ENCODE results near the gene KCND2.

KCND2 gene

GRCh38 chr7:120714945-120715344, 442.0 kb downstream of the KCND2 start:
- DNase-seq, result no peak

DNA sequence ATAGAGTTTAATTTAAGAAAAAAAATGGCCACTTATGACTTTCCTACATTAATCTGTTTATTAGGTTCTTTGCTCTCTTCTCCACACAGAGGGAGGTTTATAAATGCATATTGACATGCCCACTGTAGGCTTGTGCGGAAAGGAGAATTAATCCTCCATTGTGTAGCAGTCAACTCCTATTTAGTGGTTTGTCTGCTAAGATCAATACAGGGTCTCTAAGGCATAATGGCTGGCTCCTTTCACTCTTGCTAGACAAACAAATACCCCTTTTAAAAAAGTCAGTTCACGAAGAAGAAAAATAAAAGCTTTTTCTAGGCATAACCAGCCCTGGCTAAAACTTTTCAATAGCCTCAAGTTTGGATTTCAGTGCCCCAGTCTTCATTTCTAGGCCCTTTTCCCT, 443.3 kb downstream of the KCND2 start:
- DNase-seq, result no peak

GRCh38 chr7:120717166-120717565, 444.2 kb downstream of the KCND2 start:
- DNase-seq, result no peak

DNA sequence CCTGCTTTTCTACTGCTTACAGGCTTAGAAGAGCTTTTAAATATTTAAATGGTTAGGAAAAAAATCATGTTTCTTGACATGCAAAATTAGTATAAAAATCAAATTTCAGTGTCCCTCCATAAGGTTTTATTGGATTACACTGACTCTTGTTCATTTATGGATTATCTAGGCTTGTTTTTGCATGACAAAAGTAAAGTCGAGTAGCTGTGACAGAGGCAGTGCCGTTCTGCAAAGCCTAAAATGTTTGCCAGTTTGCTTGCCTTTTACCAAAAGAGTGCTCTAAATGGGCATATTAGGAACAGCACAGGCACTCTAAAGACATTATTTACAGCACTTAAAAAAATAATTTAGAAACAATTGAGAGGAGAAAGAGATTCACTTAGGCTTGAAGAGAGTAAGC, 445.4 kb downstream of the KCND2 start:
- no peak for DNase-seq

GRCh38 chr7:120720317-120720716, 447.3 kb downstream of the KCND2 start:
- no peak for DNase-seq

DNA sequence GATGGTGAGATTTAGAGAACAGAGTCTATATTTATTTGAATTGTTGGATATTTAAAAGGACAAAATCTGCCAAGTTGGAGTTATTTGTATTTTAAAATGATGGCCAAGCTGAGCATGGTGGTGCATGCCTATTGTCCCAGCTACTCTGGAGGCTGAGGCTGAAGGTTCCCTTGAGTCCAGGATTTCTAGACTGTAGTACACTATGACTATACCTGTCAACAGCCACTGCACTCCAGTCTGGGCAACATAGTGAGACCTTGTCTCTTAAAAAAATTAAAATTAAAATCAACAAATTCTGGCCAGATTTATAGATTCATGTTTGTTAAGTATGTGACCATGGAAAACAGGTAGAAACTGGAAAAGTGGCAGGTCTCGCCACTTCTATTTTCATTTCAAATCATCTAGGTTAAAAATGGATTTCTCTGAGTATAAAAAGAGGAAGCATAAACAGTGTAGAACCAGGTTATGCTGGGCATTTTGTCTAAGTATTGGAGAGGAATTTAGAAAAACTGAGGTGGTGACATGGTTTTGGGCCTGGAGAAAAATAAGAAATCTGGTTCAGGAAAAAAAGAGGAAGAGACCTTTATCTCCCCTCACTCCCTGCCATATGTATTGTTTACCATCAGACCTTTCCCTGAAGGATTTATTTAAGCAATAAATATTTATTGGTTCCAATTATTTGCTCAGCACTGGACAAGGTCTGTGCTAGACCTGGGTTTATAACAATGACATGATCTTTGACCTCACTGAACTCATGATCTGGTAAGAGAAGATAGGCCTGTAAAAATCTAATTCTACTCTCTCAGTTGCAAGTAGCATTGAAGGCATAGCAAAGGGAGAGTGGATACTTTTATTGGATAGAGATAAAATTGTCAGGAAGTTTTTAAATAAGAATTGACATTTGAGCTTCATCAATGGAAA, 450.8 kb downstream of the KCND2 start:
- DNase-seq, result no peak

DNA sequence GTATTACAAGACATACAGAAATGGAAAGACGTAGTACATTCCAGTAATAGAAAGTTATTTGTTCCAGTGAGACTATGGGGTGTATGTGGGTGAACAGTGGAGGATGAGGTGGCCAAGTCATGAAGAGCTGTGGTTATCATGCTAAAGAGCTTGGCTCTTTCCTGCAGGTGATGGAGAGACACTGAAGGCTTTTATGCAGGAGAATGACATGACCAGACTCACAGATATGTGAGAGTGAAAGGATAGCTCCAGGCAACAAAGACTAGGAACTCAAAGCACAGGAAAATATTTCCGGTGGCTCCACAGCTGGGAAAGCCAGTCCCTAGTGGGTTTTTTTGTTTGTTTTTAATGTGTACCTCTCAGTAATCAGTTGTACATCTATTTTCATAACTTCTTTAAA, 451.5 kb downstream of the KCND2 start:
- DNase-seq, result no peak

DNA sequence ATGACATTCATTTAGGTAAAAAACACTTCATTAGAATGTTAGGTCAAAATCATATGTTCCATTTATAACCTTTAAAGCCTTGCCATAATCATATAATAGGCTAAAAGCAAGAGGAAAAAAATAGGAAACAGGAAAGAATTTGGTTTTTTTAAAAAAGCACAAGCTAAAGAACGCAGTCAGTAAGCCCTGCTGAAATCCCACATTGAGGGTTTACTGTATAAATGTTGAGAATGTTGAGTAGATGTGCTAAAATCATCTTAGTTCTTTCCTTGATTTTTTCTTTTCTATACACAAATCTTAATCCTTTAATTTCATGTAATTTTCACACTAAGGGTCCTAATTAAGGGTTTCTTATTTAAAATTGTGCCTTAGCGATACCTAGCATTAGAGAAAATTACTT, 452.0 kb downstream of the KCND2 start:
- no peak for DNase-seq

- DNase-seq, result no peak
Observed at GRCh38 chr7:120725376-120726039, 452.5 kb downstream of the KCND2 start.

DNA sequence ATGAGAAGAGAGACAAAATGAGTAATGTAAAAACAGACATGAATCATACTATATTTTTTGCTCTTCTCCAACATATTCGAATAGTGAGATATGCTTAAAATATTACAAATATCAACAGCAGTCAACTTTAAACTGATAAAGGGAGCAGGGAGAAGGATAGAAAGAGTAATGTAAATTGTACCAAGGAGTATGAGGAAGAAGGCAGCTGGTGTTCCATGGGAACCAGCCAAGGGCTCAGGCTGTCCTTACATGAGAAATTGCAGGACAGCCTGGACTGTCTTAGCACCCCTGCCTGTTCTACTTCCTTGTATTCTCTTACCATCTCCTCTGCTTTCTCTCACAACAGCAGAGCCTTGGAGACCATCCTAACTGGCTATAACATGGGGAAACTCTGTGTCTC, 456.3 kb downstream of the KCND2 start:
- DNase-seq, result no peak

- DNase-seq, result no peak
Observed at GRCh38 chr7:120731271-120731670, 458.3 kb downstream of the KCND2 start.

DNA sequence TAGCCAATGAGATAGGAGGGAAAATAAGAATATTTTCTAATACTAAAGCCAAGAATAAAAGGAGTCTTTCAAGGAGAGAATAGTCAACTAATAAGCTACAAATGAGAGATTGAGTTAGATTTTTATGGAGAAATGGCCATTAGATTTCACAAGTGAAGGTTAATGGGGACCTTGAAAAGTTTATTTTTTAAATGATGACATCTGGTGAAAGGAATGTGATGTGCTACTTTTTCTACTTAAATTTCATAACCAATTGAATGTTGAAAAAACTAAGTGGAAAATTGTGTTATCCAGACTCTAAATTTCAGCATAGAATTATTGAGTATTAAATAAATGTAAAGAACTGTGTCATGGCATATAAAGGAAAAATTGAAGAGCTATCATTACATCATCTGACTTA, 459.3 kb downstream of the KCND2 start:
- DNase-seq, result no peak

DNA sequence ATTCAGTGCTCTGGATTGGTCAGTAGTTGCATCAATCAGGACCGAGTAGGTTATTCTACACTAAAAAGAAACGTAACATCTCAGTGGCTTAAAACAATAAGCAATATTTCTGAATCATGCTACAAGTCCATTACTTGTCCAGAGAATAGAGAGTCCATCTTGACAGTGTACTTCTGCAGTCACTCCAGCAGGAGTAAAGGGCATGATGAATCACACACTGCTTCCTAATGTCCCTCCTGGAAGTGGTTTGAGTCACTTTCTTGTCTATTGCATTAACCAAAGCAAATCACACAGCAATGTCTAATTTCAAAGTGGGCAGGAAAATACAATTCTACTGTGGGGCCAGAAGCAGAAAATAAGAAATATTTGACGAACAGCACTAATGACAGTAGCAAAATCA, 460.2 kb downstream of the KCND2 start:
- DNase-seq, result no peak

DNA sequence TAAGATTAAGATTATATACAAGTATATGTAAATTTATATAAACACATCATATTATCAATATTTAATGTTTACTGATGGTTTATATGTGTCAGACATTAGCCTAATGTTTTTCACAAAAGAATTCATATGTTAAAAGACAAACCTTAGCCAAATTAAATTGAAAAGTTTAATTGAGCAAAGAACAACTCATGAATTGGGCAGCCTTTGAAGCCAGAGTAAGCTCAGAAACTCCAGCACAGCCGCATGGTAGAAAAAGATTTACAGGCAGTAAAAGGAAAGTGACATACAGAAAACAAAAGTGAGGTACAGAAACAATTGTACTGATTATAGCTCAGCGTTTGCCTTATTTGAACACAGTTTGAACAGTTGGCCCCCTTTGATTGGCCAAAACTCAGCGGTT, 460.9 kb downstream of the KCND2 start:
- DNase-seq, result no peak

- no peak for DNase-seq
Observed at GRCh38 chr7:120735791-120736190, 462.8 kb downstream of the KCND2 start.

DNA sequence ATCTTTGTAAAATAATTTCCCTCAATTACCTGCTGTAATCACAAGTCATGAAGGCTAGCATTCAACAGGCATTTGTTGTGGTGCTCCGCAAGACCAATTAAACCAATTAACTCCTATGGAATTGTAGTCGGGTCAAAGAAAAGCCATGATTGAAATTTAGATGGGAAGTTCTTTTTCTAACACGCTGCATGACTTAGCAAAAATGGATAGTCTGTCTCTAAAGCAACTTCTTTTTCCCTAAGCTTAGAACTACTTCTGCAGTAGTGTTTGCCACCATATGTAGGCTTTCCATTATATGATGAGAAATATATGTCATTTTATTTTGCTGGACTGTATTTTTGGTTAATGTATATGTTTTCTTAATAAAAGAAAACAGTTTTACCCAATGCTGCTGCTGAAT, 465.8 kb downstream of the KCND2 start:
- no peak for DNase-seq

- DNase-seq, result no peak
Observed at GRCh38 chr7:120740348-120740747, 467.4 kb downstream of the KCND2 start.

- DNase-seq, result no peak
Observed at GRCh38 chr7:120741371-120742042, 468.5 kb downstream of the KCND2 start.

GRCh38 chr7:120742372-120742771, 469.4 kb downstream of the KCND2 start:
- no peak for DNase-seq

DNA sequence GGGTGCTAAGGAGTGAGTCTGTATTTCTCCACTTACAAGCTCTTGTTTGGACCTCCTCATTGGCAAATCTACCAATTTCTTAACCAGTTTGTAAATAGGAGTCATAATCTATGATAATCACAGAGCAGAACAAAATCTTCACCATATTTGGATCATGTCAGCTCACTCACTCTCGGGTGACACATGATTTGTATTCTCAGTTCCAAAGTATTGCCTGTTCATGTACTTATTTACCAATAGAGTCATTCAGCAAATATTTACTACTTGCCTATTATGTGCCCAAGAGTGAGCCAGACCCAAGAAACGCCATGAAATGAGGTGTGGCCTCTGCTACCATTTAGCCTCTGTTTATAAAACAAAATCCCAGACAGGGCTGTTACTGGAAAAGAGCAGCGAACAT, 470.2 kb downstream of the KCND2 start:
- no peak for DNase-seq

- no peak for DNase-seq
Observed at GRCh38 chr7:120760050-120760449, 487.1 kb downstream of the KCND2 start.

- DNase-seq, result no peak
Observed at GRCh38 chr7:120760851-120761250, 487.9 kb downstream of the KCND2 start.

- DNase-seq, result no peak
Observed at GRCh38 chr7:120770206-120770605, 497.2 kb downstream of the KCND2 start.

DNA sequence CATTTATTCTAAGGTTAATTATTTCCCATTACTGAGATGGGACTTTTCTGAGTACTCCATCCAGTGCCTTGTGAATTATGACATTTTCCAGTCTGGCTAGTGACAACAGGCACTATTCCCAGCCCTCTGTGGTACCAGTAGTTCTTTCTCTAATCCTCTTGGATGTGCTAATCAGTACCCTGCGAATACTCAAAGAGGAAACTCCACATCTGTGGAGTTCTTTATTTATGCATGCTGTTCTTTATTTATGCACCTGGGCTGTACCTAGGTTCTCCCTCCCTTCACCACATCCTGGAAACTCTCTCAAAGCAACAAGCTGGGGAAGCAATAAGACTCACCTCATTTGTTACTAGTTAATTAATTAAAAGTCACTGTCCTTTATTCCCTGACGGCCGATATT, 501.5 kb downstream of the KCND2 start:
- no peak for DNase-seq
